GM11168 (cell line): ENCODE results near the gene LGALS7.
"Not testable (repeated sequence)": the region's sequence is repeated elsewhere in the genome, so short reads cannot be mapped to it uniquely, and the experiment has no call there.

Experiments used
- in situ Hi-C: fragments of 300-500 bp; cut with MboI; formaldehyde crosslinking; loops from one replicate; pipeline ENCODE4 v1.12.0; 2022; ENCODE audit warnings: low sequenced_read_pairs; ENCODE audit not compliant: unreplicated experiment

LGALS7 gene

DNA sequence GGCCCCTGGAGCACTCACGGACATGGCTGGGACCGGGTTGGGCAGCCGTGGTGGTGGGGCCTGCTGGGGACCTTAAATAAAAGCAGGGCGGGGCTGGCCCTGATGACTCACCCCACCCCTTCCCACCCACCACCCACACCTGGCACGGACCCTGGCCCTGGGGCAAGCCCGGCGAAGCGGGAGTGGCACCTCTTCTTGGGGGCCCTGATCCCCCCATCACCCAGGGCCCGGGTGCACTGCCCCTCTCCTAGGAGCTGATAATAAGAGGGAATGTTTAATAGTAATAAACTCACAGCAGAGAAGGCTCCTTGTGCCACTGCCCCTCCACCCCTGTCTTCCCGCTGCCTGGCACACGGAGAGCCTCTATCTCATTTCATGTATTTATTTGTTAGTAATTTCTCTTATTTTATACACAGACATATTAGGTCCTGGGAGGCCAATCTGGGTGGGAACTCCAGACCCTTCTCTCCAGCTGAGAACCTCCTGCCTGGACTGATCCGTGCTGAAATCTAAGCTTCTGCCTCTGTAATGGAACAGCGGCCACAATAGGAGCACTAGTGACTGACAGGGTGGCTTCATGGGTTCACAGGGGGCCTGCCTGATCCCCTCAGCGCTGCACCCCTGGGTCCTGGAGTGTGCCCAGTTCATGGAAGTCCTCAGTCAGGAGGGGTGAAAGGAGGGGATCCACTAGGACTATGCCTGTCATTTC lies at the start of gene LGALS7:
TSS of gene LGALS7 (minus strand) at position 49 of the 709 bp plus-strand sequence. CDS start at position 24, 25 bp downstream.
- in situ Hi-C loops, result no loop called here

DNA sequence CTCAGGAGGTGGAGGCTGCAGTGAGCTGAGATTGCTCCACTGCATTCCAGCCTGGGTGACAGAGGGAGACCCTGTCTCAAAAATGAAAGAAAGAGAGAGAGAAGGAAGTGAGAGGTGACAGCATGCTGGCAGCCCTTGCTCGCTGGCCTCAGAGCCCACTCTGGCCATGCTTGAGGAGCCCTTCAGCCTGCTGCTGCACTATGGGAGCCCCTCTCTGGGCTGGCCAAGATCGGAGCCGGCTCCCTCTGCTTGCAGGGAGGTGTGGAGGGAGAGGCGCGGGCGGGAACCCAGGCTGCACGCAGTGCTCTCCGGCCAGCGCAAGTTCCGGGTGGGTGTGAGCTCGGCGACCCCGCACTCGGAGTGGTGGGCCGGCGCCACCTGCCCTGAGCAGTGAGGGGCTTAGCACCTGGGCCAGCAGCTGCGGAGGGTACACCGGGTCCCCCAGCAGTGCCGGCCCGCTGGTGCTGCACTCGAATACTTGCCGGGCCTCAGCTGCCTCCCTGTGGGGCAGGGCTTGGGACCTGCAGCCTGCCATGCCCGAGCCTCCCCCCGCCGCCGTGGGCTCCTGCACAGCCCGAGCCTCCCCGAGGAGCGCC lies 48.0 kb upstream of the LGALS7 start:
- in situ Hi-C loops, result not testable (repeated sequence)

DNA sequence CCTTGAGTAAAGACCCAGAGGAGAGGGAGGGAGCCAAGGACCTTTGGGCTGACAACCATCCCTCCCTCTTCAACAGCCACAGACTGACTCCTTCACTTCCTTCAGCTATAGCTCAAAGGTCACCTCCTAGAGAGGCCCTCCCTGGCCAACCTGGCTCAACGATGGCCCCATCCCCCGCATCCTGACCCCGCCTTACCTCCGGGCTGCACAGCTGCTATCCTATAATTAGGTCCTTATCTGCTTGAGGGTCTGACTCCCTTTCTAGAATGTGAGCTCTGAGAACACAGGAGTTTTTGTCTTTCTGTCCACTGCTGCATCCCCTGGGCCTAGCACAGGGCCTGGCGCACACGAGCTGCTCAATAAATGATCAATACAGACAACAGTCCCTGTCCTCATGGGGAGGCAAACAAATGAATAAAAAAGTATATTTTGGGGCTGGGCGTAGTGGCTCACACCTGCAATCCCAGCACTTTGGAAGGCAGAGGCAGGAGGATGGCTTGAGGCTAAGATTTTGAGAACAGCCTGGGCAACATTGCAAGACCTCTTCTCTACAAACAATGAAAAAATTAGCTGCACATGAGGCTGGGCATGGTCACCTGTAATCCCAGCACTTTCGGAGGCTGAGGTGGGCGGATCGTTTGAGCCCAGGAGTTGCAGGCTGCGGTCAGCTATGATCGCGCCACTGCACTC lies 46.1 kb upstream of the LGALS7 start:
- in situ Hi-C loops, result no loop called here

DNA sequence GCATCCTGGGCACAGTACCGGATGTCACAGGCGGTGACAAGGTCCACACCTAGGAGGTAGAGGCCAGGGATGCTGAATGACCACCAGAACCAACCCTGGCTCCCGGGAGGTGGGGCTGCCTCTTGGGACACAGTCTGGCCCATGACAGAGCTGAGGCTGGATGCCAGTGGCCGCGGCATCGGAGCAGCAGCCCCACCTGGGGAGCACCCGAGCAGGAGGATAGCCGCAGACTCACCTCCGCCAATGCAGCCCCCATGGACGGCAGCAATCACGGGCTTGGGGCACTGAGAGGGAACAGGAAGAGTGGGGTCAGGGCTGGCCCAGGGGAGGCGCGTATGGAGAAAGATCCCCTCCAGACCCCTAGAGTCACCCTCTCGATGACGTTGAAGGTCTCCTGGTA lies 43.8 kb upstream of the LGALS7 start:
- in situ Hi-C loops, result no loop called here

DNA sequence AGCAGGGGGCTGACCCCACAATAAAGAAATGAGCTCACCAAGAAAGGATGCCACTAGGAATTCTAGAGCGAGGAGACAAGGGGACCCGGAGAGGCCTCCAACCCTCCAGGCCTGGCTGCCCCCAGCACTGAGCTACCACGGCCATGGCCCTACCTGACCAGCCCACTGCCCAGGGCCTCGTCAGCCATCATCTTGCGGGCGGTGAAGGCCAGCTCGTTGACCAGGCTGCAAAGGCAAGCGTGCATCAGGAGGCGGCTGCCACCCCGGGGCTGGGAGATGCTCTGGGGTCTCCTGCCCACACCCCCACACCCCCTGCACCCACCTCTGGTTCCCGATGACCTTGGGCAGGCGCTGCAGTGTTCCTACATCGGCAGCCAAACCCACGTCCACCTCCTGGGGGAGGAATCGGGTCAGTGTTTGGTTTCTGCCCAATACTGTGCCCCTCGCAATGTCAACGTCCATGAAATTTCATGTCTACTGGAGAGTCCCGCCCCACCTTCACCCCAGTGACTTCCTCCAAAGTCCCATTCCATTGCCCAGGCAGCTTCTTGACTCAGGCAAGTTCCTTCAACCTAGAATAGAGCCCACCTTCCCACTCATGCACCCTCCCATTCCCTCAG lies 42.9 kb upstream of the LGALS7 start:
- in situ Hi-C loops, result no loop called here

DNA sequence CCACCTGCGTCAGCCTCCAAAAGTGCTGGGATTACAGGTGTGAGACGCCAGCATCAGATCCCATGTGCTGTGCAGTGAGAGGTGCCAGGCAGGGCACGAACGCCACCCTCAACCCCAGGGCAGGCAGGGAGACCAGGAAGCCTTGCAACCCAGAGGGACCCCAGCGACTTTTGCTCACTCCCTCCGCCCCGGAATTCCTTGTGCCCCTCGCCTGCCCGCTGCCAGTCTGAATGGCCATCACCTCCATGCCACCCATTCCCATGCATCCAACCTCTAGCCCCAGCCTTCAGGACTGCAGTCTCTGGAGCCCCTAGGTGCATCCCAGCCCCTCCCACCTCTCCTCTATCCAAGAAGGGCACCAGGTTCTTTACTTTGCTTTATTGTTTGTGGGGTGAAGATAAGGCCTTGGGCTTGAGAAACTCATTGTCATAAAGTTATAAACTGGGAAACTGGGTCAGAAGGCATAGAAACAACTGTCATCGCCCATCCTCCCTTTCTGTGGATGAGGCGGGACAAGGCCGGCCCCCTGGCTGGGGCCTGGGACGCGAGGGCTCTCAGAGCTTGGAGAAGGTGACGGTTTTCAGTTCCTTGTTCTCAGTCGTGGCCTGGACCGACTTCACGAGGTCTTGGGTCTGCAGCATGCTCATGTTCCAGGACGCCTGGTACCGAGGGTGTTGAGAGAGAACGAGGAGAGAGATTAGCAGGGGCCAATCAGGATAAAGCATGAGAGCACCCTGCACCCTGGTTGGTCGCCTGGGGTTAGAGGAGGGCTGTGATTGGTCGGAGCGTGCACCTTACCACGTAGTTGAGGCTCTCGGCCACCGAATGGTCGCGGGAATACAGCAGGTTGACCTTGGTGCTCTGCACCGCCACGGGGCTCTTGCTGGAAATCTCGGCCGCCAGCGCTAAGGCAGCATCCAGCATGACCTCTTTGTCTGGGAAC lies 42.0 kb upstream of the LGALS7 start:
- in situ Hi-C loops, result no loop called here

DNA sequence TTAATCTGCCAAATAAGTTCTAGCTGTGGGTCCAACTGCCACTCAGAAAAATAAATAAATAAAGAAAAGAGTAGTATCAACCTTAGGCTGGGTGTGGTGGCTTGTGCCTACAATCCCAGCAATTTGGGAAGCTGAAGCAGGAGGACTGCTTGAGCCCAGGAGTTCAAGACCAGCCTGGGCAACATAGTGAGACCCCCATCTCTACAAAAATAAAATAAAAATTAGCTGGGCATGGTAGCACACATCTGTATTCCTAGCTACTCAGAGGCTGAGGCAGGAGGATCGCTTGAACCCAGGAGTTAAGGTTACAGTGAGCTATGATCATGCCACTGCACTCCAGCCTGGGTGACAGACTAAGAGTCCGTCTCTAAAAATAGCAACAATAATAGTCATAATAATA lies 40.6 kb upstream of the LGALS7 start:
- in situ Hi-C loops, result not testable (repeated sequence)

DNA sequence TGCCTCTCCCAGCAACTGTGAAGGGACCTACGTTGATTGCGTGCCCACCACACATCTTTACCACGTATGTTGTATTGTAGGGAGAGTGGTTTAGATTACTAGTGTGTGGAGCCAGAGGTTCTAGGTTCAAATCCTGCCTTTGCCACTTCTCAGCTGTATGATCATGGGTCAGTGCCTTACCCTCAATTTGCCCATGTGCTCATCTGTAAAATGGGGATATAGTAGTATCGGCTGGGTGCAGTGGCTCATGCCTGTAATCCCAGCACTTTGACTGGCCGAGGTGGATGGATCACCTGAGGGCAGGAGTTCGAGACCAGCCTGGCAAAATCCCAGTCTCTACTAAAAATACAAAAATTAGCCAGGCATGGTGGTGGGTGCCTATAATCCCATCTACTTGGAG lies 40.0 kb upstream of the LGALS7 start:
- in situ Hi-C loops, result no loop called here

DNA sequence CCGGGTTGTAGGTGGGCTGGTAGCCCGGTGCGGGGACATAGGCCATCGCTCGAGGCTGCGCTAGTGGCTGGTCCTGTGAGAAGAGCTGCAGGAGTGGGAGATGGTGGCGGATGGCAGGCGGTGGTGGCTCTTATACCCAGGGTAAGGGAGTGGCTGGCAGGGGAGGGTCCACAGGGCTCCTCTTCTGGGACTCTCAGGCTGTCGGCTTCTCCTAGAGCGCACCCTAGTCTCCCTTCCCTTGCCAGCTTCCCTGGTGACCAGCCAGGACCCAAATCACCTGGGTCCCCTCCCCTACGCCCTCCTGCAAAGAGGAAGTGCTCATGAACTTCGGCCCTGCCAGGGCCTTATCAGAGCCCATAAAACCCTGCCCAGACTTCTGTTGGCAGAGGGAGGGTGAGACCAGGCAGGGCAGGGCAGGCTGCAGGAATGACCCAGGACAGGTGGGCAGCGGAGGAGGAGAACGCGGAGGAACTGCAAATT lies 39.6 kb upstream of the LGALS7 start, which contains the start of gene LGALS4:
TSS of gene LGALS4 (minus strand) at position 105 of the 480 bp plus-strand sequence. CDS start at position 46, 59 bp downstream.
- in situ Hi-C loops, result no loop called here

DNA sequence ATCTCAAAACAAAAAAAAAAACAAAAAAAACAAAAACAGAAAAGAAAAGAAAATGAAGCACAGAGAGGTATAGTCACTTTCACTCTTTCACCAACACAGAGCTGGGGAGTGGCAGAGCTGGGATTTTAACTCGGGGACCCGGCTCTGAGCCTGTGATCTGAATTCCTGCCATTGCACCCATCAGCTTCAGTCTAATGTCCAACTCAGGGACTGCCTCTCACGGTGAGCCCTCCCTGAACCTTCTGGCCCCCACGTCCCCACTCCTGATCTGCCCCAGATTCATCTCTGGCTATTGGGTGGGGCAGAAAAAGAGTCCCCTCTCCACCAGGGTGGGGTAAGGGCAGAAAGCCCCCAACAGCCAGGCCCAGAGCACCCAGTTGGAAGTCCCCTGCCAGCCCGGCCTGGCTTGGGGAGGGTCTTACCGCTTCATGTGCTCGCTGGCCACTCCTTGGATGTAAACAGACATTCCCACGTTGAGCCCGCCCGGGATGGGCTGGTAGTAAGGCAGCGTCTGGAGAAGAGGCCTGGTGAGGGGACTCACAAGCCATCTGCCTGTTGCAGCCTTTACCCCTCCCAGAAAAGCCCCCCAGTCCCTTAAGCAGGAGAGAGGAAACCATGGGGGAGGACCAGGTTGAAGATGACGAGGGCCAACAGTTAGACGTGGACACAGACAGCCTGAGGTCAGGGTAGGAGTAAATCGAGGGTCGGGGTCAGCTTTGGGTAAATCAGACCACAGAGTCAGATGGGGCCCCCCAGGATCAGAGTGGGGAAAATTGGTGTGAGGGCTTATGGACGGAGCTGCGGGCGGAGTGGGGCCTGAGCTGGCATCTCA lies 38.9 kb upstream of the LGALS7 start:
- in situ Hi-C loops, result no loop called here

DNA sequence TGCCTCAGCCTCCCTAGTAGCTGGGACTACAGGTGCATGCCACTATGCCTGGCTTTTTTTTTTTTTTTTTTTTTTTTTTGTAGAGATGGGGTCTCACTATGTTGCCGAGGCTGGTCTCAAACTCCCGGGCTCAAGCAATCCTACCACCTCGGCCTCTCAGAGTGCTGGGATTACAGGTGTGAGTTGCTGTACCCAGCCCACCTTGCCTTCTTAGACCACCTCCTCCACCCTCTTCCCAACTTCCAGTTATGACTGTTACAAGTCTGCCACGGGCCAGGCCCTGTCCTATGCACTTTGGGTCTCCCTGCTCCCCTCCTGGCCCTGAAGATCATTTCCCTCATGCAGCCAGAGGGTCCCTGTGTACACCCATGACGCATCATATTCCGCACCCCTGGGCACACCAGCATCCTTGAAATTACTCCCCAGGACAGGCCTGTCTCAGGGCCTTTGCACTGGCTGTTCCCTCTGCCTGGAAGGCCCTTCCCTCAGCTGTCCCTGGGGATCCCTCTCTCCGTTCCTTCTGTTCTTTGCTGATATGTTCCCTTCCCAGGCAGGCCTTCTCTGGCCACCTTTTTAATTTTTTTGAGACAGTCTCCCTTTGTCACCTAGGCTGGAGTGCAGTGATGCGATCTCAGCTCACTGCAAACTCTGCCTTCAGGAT lies 36.4 kb upstream of the LGALS7 start:
- in situ Hi-C loops, result no loop called here

DNA sequence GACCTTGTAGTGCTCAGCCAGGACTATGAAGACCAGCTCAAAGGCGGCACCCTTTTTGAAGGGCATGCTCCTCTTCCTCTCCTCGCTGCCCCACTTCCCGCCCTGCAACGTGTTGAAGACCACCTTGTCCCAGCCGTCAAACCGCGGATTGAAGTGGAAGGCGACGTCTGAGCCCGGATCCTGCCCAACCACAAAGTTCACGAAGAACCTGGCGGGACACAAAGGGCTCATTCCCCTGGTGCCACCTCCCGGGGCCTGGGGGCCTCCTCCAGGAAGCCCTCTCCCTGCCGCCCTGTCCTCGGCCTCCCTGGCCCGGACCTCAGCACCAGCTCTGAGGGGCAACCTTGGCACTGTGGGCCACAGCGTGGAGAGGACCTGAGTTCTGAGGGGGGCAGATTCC lies 35.4 kb upstream of the LGALS7 start:
- in situ Hi-C loops, result no loop called here

DNA sequence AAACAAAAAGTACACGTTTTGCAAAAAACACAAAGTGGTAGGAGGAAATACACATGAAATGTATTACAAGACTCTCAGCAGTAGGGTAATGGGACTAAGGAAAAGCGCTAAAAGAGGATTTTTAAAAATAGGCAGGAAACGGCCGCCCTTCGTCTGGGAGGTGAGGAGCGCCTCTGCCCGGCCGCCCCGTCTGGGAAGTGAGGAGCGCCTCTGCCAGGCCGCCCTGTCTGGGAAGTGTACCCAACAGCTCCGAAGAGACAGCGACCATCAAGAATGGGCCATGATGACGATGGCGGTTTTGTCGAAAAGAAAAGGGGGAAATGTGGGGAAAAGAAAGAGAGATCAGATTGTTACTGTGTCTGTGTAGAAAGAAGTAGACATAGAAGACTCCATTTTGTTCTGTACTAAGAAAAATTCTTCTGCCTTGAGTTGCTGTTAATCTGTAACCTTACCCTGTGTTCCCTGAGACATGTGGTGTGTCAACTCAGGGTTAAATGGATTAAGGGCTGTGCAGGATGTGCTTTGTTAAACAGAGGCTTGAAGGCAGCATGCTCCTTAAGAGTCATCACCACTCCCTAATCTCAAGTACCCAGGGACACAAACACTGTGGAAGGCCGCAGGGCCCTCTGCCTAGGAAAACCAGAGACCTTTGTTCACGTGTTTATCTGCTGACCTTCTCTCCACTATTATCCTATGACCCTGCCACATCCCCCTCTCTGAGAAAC lies 34.2 kb upstream of the LGALS7 start:
- in situ Hi-C loops, result not testable (repeated sequence)

DNA sequence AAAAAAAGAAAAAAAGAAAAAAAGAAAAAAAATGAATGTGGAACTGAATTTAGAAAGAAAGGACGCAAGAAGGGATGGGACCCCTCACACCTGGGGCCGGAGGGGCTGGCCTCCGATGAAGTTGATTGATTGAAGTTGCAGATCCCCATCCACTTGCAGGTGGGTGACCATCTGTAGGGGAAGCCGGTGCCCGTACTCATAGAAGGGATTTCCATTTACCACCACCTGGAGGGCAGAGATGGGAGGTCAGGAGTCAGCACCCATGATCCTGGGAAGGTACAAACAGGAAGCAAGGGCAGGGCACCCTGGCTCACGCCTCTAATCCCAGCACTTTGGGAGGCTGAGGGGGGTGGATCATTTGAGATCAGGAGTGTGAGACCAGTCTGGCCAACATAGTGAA lies 33.1 kb upstream of the LGALS7 start:
- in situ Hi-C loops, result no loop called here

DNA sequence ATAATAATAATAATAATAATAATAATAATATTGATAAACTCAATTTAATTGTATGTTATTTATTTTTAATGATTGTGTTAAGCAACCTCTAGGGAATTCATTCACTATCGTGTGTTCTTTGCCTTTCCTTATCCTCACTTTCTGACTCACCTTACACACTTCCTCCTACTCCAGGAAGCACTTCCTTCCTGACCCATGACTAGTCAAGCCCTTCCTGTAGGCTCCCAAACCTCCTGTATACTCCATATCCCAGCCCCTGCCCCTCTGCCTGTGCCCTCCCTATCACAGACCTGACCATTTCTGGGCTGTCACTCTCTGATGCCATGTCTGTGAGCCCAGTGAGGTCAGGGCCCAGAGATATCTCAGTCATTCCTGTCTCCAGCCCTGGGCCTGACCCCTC lies 31.9 kb upstream of the LGALS7 start:
- in situ Hi-C loops, result no loop called here

DNA sequence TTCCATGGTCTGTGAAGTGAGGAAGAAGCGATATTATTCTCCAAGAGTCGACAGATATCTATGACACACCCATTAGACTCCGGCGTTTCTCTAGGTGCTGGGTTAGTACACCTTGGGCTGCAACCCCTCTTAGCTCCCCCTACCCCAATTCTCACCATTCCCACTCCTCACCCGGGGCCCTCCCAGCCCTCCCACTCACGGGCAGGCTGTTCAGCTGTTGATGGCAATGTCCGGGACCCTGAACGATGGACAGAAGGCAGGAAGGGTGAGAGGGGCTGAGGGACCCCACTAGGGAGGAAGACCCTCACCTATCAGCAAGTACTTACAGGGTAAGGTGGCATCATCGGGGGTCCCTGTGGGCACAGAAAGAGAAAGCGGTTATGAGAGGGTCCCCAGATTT lies 30.2 kb upstream of the LGALS7 start:
- in situ Hi-C loops, result no loop called here

DNA sequence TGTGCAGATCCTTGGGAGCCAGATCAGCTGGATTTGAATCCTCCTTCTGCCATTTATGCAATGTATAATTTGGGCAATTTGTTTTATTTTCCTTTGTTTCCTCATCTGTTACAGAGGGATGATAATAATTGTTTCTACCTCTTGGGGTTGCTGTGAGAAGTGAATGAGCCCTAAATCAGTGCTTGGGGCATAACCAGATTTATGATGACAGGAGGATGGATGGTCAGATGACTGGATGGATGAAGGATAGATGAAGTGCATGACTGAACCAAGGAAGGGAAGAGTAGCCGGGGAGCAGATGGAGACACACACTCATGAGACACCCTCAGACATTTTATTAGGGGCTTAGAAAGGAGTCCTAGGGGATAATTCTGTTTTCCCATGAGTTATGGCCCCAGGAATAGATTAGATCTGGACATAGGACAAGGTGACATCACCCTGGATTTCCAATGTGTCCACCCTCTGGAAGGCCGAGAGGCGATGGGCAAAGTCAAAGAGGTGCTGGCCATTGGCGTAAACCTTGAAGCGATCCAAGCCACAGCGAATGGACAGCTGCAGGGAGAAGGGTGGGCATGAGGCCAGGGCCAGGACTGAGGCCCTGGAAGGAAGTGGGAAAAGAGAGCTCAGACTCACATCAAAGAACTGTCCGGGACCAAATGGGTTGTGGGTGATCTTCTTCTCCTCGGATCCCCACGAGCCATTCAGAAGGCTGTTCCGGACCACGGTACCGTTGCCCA lies 28.2 kb upstream of the LGALS7 start:
- in situ Hi-C loops, result no loop called here
